Left ventricle myocardium inferior (tissue), 1 donor: ENCODE results near the gene PCBD1. TPM values are rescaled to one million over a fixed set of nuclear protein-coding genes. Genes with fewer than 3 reads are reported as not detected.

Experiments
- DNase-seq: peaks from one replicate; pipeline ENCODE4 v3.0.0-alpha.2; 2020
- H3K27ac ChIP-seq: fragments of 200-600 bp; replicated peaks from 2 replicates; pipeline ENCODE4 v1.8.0; 2021
- H3K27me3 ChIP-seq: fragments of 200-600 bp; 2 replicates; pipeline ENCODE4 v1.8.0; 2021; ENCODE audit warnings: low read depth
- H3K36me3 ChIP-seq: fragments of 200-600 bp; 2 replicates; pipeline ENCODE4 v1.8.0; 2021
- H3K4me1 ChIP-seq: fragments of 200-600 bp; 2 replicates; pipeline ENCODE4 v1.8.0; 2021
- H3K4me3 ChIP-seq: fragments of 200-600 bp; 2 replicates; pipeline ENCODE4 v1.8.0; 2021; ENCODE audit warnings: mild to moderate bottlenecking, moderate library complexity
- H3K9me3 ChIP-seq: fragments of 200-600 bp; replicated peaks from 2 replicates; pipeline ENCODE4 v1.8.0; 2021
- CTCF ChIP-seq: fragments of 200-600 bp; IDR thresholded peaks from 2 replicates; pipeline ENCODE4 v1.8.0; 2021; ENCODE audit warnings: antibody characterized with exemption, mild to moderate bottlenecking, borderline replicate concordance
- intact Hi-C: fragments of 100-400 bp; cut with micrococcal nuclease; formaldehyde crosslinking; loops from one replicate; pipeline ENCODE4 v1.11.0; 2022
- total RNA-seq: library from RNA; stranded (reverse); fragmentation: NEBNext Ultra II Directional; extraction: Animal tissue kit (Norgen Biotek cat#: 25700); gene quantifications from one replicate; pipeline ENCODE4 v1.2.1, GENCODE V29; 2021
- donor health status: DM: no; HTN: yes; CAD: no; lungs with severe emphysema.

PCBD1 gene
- total RNA-seq, 1 donor from 2014 or later, result 123 TPM

- H3K4me1 ChIP-seq, result peaks cover 7% of the 10 kb centered on the region
- DNase-seq, result no peak
- intact Hi-C loops, result loop anchor here (10.0 kb wide), 2 partner anchors 277 to 357 kb away; no protein-coding TSS in a partner anchor
Measured at GRCh38 chr10:70927189-70927943, 39.0 kb upstream of the PCBD1 start.

GRCh38 chr10:70926226-70927000, 38.0 kb upstream of the PCBD1 start:
- H3K4me1 ChIP-seq, result peaks cover 7% of the 10 kb centered on the region
- no peak overlapping the region for H3K4me3 ChIP-seq
- peak; percentile 45 for DNase-seq
- peak overlapping the region; percentile 55 for H3K27ac ChIP-seq
- H3K36me3 ChIP-seq, result no peaks in the 10 kb centered on the region
- H3K9me3 ChIP-seq, result no peaks in the 10 kb centered on the region
- no peaks in the 10 kb centered on the region for H3K27me3 ChIP-seq
- intact Hi-C loops, result loop anchor here (10.0 kb wide), 2 partner anchors 278 to 358 kb away; no protein-coding TSS in a partner anchor
- no peak for TF ChIP-seq CTCF

More at GRCh38 chr10:70927189-70927943, 39.0 kb upstream of the PCBD1 start:
- Histone ChIP-seq H3K9me3 (no peaks in the 10 kb centered on the region), H3K4me3 (no peak overlapping the region), H3K27me3 (no peaks in the 10 kb centered on the region), H3K36me3 (no peaks in the 10 kb centered on the region), H3K27ac (no peak overlapping the region)
- no peak for TF ChIP-seq CTCF

GRCh38 chr10:70925377-70926225, 37.2 kb upstream of the PCBD1 start:
- Histone ChIP-seq H3K27ac (peak overlapping the region; percentile 55), H3K36me3 (no peaks in the 10 kb centered on the region), H3K4me3 (no peak overlapping the region), H3K4me1 (peaks cover 7% of the 10 kb centered on the region), H3K9me3 (no peaks in the 10 kb centered on the region), H3K27me3 (no peaks in the 10 kb centered on the region)
- intact Hi-C loops, result loop anchor here (10.0 kb wide), 2 partner anchors 279 to 359 kb away; no protein-coding TSS in a partner anchor
- peak; percentile 49 for DNase-seq
- peak; percentile 95 for TF ChIP-seq CTCF

- no peak overlapping the region for H3K4me3 ChIP-seq
- TF ChIP-seq CTCF, result no peak
- intact Hi-C loops, result loop anchor here (10.0 kb wide), 2 partner anchors 281 to 361 kb away; no protein-coding TSS in a partner anchor
- peaks cover 7% of the 10 kb centered on the region for H3K27me3 ChIP-seq
- H3K9me3 ChIP-seq, result no peaks in the 10 kb centered on the region
- DNase-seq, result no peak
- H3K27ac ChIP-seq, result no peak overlapping the region
- H3K4me1 ChIP-seq, result peaks cover 7% of the 10 kb centered on the region
- no peaks in the 10 kb centered on the region for H3K36me3 ChIP-seq
Measured at GRCh38 chr10:70923696-70924095, 35.3 kb upstream of the PCBD1 start.

GRCh38 chr10:70921285-70921684, 32.9 kb upstream of the PCBD1 start:
- Histone ChIP-seq H3K27ac (no peak overlapping the region), H3K36me3 (no peaks in the 10 kb centered on the region), H3K9me3 (no peaks in the 10 kb centered on the region), H3K27me3 (peaks cover 25% of the 10 kb centered on the region), H3K4me3 (no peak overlapping the region), H3K4me1 (peaks cover 7% of the 10 kb centered on the region)
- TF ChIP-seq CTCF, result no peak
- DNase-seq, result no peak
- intact Hi-C loops, result loop anchor here (10.0 kb wide), 2 partner anchors 284 to 364 kb away; no protein-coding TSS in a partner anchor
